GM12865 (cell line): Measurements from ENCODE around the gene METAP1.
"Not testable (repeated sequence)": the region's sequence is repeated elsewhere in the genome, so short reads cannot be mapped to it uniquely, and the experiment has no call there.

Experiments
- DNase-seq: peaks from one replicate; pipeline ENCODE4 v3.0.0; 2010; ENCODE audit warnings: low read depth
- H3K4me3 ChIP-seq: 2 replicates; pipeline ENCODE4 v1.5.1; 2011; ENCODE audit warnings: mild to moderate bottlenecking, low read depth, low read length, control low read depth
- TF ChIP-seq, protein P1 (sequence below): IDR thresholded peaks from 2 replicates; pipeline ENCODE4 v1.5.1; 2011; ENCODE audit warnings: low read length, control low read depth, low read depth, inconsistent platforms; ENCODE audit not compliant: insufficient read depth; ENCODE audit errors: missing control alignments

METAP1 gene

DNA sequence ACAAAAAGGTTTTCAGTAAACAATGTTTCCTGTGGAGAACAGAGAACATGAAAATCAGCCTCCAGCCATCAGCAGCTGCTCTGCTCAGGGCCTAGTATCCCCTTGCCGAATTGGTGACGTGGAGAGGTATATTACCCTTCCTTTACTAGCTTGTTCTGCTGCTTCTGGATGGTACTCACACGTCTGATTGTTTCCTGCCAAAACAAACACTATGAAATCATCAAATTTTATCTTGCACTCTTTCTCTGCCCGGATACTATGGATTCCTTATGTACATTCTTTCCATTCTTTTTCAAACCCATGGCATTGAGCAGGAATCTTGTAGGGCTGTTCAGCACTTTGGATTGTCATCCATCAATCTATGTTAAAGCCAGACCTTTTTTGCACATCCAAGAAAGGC lies 18.8 kb upstream of the METAP1 start:
- TF ChIP-seq, protein P1, sequence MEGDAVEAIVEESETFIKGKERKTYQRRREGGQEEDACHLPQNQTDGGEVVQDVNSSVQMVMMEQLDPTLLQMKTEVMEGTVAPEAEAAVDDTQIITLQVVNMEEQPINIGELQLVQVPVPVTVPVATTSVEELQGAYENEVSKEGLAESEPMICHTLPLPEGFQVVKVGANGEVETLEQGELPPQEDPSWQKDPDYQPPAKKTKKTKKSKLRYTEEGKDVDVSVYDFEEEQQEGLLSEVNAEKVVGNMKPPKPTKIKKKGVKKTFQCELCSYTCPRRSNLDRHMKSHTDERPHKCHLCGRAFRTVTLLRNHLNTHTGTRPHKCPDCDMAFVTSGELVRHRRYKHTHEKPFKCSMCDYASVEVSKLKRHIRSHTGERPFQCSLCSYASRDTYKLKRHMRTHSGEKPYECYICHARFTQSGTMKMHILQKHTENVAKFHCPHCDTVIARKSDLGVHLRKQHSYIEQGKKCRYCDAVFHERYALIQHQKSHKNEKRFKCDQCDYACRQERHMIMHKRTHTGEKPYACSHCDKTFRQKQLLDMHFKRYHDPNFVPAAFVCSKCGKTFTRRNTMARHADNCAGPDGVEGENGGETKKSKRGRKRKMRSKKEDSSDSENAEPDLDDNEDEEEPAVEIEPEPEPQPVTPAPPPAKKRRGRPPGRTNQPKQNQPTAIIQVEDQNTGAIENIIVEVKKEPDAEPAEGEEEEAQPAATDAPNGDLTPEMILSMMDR: no peak
- DNase-seq: no peak
- H3K4me3 ChIP-seq: no peak overlapping the region

DNA sequence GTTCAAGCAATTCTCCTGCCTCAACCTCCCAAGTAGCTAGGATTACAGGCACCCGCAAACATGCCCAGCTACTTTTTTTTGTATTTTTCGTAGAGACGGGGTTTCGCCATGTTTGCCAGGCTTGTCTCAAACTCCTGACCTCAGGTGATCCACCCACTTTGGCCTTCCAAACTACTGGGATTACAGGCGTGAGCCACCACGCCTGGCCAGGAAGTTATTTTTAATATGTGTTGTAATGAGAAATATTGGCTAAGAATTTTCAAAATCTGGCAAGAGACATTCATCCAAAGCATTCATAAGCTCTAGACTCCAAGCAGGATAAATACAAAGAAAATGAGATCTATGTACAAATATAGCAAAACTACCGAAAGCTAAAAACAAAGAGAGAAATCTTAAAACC lies 18.0 kb upstream of the METAP1 start:
- TF ChIP-seq, protein P1: no peak
- no peak overlapping the region for H3K4me3 ChIP-seq
- DNase-seq: no peak

DNA sequence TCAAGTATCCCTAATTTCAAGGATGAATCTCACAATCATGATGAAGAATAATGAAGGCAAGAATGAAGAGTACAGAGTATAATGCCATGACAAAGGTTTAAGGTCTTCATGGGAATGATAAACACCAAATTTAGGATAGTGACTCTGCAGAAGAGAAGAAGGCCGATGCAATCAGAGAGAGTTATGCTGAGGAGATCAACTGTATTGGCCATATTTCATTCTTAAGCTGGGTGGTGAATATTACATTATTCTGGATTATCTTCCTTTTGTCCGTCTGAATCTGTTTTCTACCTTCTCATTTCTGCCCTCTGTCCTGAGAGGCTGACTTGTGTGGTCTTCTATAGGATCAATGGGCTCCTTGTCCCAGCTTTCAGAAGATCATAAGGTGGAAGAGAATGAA lies 7.8 kb upstream of the METAP1 start:
- no peak for DNase-seq

DNA sequence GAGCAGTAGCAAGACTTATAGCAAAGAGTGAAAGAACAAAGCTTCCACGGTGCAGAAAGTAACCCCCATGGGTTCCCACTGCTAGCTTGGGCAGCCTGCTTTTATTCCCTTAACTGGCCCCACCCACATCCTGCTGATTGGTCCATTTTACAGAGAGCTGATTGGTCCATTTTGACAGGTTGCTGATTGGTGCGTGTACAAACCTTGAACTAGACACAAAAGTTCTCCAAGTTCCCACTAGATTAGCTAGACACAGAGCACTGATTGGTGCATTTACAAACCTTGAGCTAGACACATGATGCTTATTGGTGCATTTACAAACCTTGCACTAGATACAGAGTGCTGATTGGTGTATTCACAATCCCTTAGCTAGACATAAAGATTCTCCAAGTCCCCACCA lies 2.7 kb upstream of the METAP1 start:
- H3K4me3 ChIP-seq, DNase-seq: not testable (repeated sequence)

More for the DNA sequence above, 7.8 kb upstream of the METAP1 start:
- TF ChIP-seq, protein P1: no peak
- no peak overlapping the region for H3K4me3 ChIP-seq

DNA sequence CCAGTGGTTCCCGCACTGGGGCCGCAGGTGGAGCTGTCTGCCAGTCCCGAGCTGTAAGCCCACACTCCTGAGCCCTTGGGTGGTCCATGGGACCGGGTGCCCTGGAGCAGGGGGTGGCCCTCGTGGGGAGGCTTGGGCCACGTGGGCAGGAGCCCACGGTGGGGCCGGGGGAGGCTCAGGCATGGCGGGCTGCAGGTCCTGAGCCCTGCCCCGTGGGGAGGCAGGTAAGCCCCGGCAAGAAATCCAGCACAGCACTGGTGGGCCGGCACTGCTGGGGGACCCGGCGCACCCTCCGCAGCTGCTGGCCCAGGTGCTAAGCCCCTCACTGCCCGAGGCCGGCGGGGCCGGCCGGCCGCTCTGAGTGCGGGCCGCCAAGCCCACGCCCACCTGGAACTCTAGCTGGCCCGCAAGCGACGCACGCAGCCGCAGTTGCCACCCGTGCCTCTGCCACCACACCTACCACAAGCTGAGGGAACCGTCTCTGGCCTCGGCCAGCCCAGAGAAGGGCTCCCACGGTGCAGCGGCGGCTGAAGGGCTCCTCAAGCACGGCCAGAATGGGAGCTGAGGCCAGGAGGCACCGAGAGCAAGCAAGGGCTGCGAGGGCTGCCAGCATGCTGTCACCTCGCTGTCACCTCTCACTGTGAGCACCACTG lies 2.0 kb upstream of the METAP1 start:
- TF ChIP-seq, protein P1: no peak
- no peak overlapping the region for H3K4me3 ChIP-seq
- no peak for DNase-seq

DNA sequence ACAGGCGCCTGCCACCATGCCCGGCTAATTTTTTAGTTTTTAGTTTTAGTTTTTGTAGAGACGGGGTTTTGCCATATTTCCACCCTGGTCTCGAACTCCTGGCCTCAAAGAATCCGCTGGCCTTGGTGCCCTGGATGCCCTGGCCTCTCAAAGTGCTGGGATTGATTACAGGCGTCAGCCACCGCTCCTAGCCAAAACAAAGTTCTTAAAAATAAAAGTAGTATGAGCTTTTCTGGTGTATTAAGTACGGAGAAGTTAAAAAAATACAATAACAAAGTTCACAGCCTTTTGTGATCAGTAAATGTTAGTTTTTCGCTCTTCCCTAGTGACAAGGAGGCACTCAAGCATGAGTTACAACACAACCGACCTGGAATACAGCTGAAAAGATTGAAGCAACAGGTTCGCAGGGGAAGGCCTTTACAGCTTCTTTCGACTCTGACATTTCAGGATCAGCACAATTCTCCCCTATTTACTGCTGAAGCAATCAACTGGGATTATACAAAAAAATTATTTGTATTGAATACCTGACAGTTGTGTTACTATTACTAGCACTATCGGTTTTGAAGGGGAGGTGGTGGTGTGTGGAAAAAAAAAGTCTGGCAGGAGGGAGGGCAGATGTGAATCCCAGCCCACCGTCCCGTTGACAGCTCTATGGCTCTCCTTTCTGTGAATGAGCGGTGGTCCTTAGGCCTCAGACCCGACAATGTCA lies 893 bp upstream of the METAP1 start:
- DNase-seq: no peak
- peak overlapping the region; percentile 61 for H3K4me3 ChIP-seq
- TF ChIP-seq, protein P1: no peak

DNA sequence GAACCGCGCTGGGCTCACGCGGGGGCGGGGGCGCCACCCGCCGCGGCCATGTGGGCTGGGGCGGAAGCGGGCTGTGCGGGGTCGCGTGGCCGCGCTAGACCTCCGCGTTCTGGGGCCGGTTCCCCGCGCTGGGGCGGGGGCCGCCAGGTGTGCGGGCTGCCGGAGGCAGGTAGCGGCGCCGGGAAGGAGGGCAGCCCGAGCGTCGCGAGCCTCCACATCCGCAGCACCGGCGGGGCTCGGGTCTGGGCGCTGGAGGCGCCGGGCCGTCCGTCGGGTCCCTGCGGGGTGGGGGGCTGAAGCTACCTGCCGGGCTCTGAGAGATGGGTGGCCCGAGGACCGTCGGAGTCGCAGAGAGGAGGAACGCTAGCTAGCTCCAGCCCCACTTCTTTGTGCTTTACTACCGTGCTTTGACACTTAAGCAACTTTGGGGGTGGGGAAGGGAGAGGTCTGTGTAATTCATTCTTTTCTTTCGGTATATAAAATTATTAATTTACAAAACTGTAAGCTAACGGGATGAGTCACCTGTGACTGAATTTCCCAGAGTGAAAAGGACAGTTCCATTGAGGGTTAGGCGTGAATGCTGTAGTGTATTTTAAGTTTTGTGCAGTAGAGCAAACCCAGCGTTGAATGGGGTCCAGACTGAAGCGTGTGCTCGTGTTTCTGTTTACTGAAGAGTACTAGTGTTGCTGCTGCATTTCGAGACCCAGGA lies 689 bp downstream of the METAP1 start:
- H3K4me3 ChIP-seq: peak overlapping the region; percentile 96
- TF ChIP-seq, protein P1: no peak
- DNase-seq: peak; percentile 46
